SK-N-SH (cell line): ENCODE data around the gene PARD3B. TPM values are rescaled to one million over a fixed set of nuclear protein-coding genes. Genes with fewer than 3 reads are reported as not detected.

Experiments
- CTCF ChIA-PET: fragments of 300-600, 350-600 bp; formaldehyde crosslinking; extraction: SDS; loops from one replicate; lab custom pipeline; 2021; lab: Yijun Ruan, JAX
- POLR2A ChIA-PET: fragments of 350-600 bp; sonication (Branson Sonifier 250); formaldehyde crosslinking; extraction: SDS; loops from one replicate; lab custom pipeline; 2020; ENCODE audit warnings: antibody characterized with exemption, inconsistent platforms; lab: Yijun Ruan, JAX
- DNase-seq: peaks from one replicate; pipeline ENCODE4 v3.0.0; 2012
- H2AFZ ChIP-seq: fragments of 200-600 bp; sonication (generic); 2 replicates; pipeline ENCODE4 v1.8.1; 2016; ENCODE audit warnings: antibody characterized with exemption, mild to moderate bottlenecking, low read depth
- H3F3A ChIP-seq: fragments of 200-600 bp; sonication (generic); replicated peaks from 2 replicates; pipeline ENCODE3; 2016; ENCODE audit warnings: antibody characterized with exemption, mild to moderate bottlenecking; ENCODE audit not compliant: insufficient read depth
- H3K27ac ChIP-seq, 2 experiments: fragments of 200-500 bp in 1 of 2; fragments of 200-600 bp in 1 of 2; sonication (Bioruptor generic) in 1 of 2; sonication (generic), shearing (Covaris generic) in 1 of 2; 2 replicates each; pipeline versions ENCODE4 v1.5.1 to v1.6.1; 2014 to 2016; ENCODE audit warnings: low read depth in 2 of 2, inconsistent platforms in 1 of 2, low read length in 1 of 2, mild to moderate bottlenecking in 1 of 2, mixed read lengths in 1 of 2
- H3K27me3 ChIP-seq: fragments of 200-600 bp; sonication (generic), shearing (Covaris generic); 2 replicates; pipeline ENCODE4 v1.6.1; 2016; ENCODE audit warnings: mixed run types; ENCODE audit not compliant: insufficient read depth
- H3K36me3 ChIP-seq, 2 experiments: fragments of 200-500 bp in 1 of 2; fragments of 200-600 bp in 1 of 2; sonication (Bioruptor generic) in 1 of 2; sonication (generic) in 1 of 2; replicated peaks in 1 of 2; 2 replicates each; pipeline versions ENCODE3 to v1.5.1; 2014 to 2016; ENCODE audit warnings: low read length in 1 of 2, mild to moderate bottlenecking in 1 of 2; ENCODE audit not compliant: insufficient read depth in 2 of 2, control insufficient read depth in 1 of 2
- H3K4me1 ChIP-seq, 2 experiments: fragments of 200-500 bp in 1 of 2; fragments of 200-600 bp in 1 of 2; sonication (Bioruptor generic) in 1 of 2; sonication (generic), shearing (Covaris generic) in 1 of 2; 2 replicates each; pipeline versions ENCODE4 v1.5.1 to v1.6.1; 2014 to 2016; ENCODE audit warnings: low read depth in 1 of 2, low read length in 1 of 2, mixed run types in 1 of 2; ENCODE audit not compliant: insufficient read depth in 2 of 2, control insufficient read depth in 1 of 2
- H3K4me2 ChIP-seq: fragments of 200-600 bp; sonication (generic), shearing (Covaris generic); 2 replicates; pipeline ENCODE4 v1.6.1; 2017; ENCODE audit warnings: mixed run types
- H3K4me3 ChIP-seq, 2 experiments: fragments of 200-500 bp in 1 of 2; fragments of 200-600 bp in 1 of 2; sonication (Bioruptor generic) in 1 of 2; sonication (generic), shearing (Covaris generic) in 1 of 2; 2 replicates each; pipeline versions ENCODE4 v1.5.1 to v1.8.1; 2014 to 2016; ENCODE audit warnings: low read depth in 2 of 2, inconsistent platforms in 1 of 2, low read length in 1 of 2, mild to moderate bottlenecking in 1 of 2, mixed read lengths in 1 of 2, moderate library complexity in 1 of 2
- H3K79me2 ChIP-seq: fragments of 200-600 bp; sonication (generic); 2 replicates; pipeline ENCODE4 v1.8.1; 2017; ENCODE audit warnings: mild to moderate bottlenecking; ENCODE audit not compliant: insufficient read depth
- H3K9ac ChIP-seq: fragments of 200-600 bp; sonication (generic); 2 replicates; pipeline ENCODE4 v1.6.1; 2017; ENCODE audit warnings: mixed run types
- H3K9me2 ChIP-seq: fragments of 200-600 bp; sonication (generic); 2 replicates; pipeline ENCODE4 v1.6.1; 2017; ENCODE audit warnings: mixed run types
- H3K9me3 ChIP-seq: fragments of 200-600 bp; sonication (generic); 2 replicates; pipeline ENCODE4 v1.6.1; 2017; ENCODE audit warnings: mixed run types, mild to moderate bottlenecking, moderate library complexity
- H4K20me1 ChIP-seq: fragments of 200-600 bp; sonication (generic); 2 replicates; pipeline ENCODE4 v1.6.1; 2017; ENCODE audit warnings: mild to moderate bottlenecking, mixed run types; ENCODE audit not compliant: insufficient read depth
- CHD2 ChIP-seq: fragments of 150-350 bp; IDR thresholded peaks from 2 replicates; pipeline ENCODE4 v1.6.1; 2018; ENCODE audit warnings: low read length; ENCODE audit not compliant: partially characterized antibody
- CTCF ChIP-seq: fragments of 200-600 bp; sonication (generic); IDR thresholded peaks from 2 replicates; pipeline ENCODE4 v1.6.1; 2017; ENCODE audit warnings: antibody characterized with exemption, mild to moderate bottlenecking, moderate library complexity
- ELF1 ChIP-seq: IDR thresholded peaks from 2 replicates; pipeline ENCODE4 v1.4.0; 2012
- EZH2phosphoT487 ChIP-seq: fragments of 200-600 bp; sonication (generic); IDR thresholded peaks from 2 replicates; pipeline ENCODE4 v1.6.1; 2017; ENCODE audit warnings: low read depth, mixed run types, mild to moderate bottlenecking, antibody characterized with exemption, moderate library complexity, borderline replicate concordance
- FOSL2 ChIP-seq: IDR thresholded peaks from 2 replicates; pipeline ENCODE4 v1.4.0; 2012; ENCODE audit warnings: low read depth, mild to moderate bottlenecking, moderate library complexity, borderline replicate concordance
- FOXM1 ChIP-seq: IDR thresholded peaks from 2 replicates; pipeline ENCODE4 v1.4.0; 2012; ENCODE audit warnings: low read depth, mild to moderate bottlenecking
- GATA2 ChIP-seq: sonication (generic); formaldehyde crosslinking; IDR thresholded peaks from 2 replicates; pipeline ENCODE4 v1.5.0; 2020; ENCODE audit warnings: mild to moderate bottlenecking, missing genetic modification reagents
- NRF1 ChIP-seq: IDR thresholded peaks from 2 replicates; pipeline ENCODE4 v1.6.1; 2012; ENCODE audit warnings: low read depth, mild to moderate bottlenecking, low read length
- SMC3 ChIP-seq: IDR thresholded peaks from 2 replicates; pipeline ENCODE4 v1.6.1; 2012; ENCODE audit warnings: low read depth, low read length, improper control_type of control experiment
- TAF1 ChIP-seq: IDR thresholded peaks from 2 replicates; pipeline ENCODE4 v1.6.1; 2012; ENCODE audit warnings: low read depth, mild to moderate bottlenecking, low read length, moderate library complexity, borderline replicate concordance
- TCF12 ChIP-seq: IDR thresholded peaks from 2 replicates; pipeline ENCODE4 v1.4.0; 2012
- USF1 ChIP-seq: IDR thresholded peaks from 2 replicates; pipeline ENCODE4 v1.4.0; 2012; ENCODE audit warnings: low read depth, borderline replicate concordance
- WGBS: methylation state at CpG from one replicate; pipeline ENCODE4 v1.1.6; 2017; ENCODE audit warnings: low lambda C conversion rate; 5-methylcytosine and 5-hydroxymethylcytosine counted together
- polyA plus RNA-seq, 3 experiments: library from polyadenylated mRNA; depleted of rRNA; stranded (reverse); fragments of >200 nt; gene quantifications; 2 replicates each; pipeline ENCODE4 v1.2.3, GENCODE V29; 2012
- TF ChIP-seq, protein P1 (sequence below): IDR thresholded peaks from 2 replicates; pipeline ENCODE4 v1.6.1; 2012; ENCODE audit warnings: mild to moderate bottlenecking, low read depth, low read length, moderate library complexity
- TF ChIP-seq, protein P2 (sequence below): IDR thresholded peaks from 2 replicates; pipeline ENCODE4 v1.4.0; 2012; ENCODE audit warnings: low read depth, borderline replicate concordance

PARD3B gene
- polyA plus RNA-seq, 1 of the 3 experiments (the other 2 are of a cell fraction) = 0.87 TPM

DNA sequence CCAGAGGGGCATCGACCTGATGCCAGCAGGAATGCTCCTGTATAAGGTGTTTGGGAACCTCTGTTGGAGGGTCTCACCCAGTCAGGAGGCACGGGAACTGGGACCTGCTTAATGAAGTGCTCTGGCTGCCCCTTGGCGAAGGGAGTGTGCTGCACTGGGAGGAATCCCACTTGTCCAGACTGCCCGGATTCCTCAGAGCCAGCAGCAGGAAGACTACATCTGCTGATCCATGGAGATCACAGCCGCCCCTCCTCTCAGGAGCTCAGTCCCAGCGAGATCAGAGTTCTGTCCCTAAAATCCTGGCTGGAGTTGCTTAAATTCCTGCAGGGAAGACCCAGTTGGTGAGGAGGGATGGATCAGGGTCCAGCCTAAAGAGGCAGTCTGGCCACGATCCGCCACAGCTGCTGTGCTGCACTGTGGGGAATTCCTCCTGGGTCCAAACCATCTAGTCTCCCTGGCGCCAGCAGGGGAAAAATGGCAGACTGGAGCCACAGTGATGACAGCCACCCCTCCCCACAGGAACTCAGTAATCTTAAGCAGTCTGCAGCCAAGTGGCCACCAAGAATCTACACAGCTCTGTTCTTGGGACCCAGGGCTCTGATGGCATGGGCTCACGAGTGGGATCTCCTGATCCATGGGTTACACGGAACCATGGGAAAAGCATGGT is 1060.5 kb downstream of the PARD3B start:
- no peaks in the 10 kb centered on the region for H3K27me3 ChIP-seq
- no peak overlapping the region for H3K9ac ChIP-seq
- no peaks in the 10 kb centered on the region for H3K9me2 ChIP-seq
- no peaks in the 10 kb centered on the region for H4K20me1 ChIP-seq
- no peaks in the 10 kb centered on the region for H3F3A ChIP-seq
- H3K4me2 ChIP-seq = no peak overlapping the region
- H3K79me2 ChIP-seq = no peaks in the 10 kb centered on the region
- no peaks in the 10 kb centered on the region for H3K36me3 ChIP-seq
- ChIA-PET POLR2A (no interaction called here), CTCF (interaction anchor here (0.6 kb wide), 1 partner anchor 1065 kb away, joined by 3 read pairs; no protein-coding TSS in a partner anchor)
- H3K4me3 ChIP-seq = no peak overlapping the region
- H3K9me3 ChIP-seq = no peaks in the 10 kb centered on the region
- WGBS = 62% methylated on average over 2 of the region's 11 CpGs
- DNase-seq = no peak
- H3K27ac ChIP-seq = no peak overlapping the region
- no peak overlapping the region for H2AFZ ChIP-seq
- TF ChIP-seq TAF1 (no peak), FOXM1 (no peak), CHD2 (no peak), EZH2phosphoT487 (no peak), NRF1 (no peak), GATA2 (CRISPR knock-in tag) (no peak), TCF12 (no peak), FOSL2 (no peak), USF1 (no peak), CTCF (no peak), ELF1 (no peak), SMC3 (no peak)
- TF ChIP-seq, protein P1, sequence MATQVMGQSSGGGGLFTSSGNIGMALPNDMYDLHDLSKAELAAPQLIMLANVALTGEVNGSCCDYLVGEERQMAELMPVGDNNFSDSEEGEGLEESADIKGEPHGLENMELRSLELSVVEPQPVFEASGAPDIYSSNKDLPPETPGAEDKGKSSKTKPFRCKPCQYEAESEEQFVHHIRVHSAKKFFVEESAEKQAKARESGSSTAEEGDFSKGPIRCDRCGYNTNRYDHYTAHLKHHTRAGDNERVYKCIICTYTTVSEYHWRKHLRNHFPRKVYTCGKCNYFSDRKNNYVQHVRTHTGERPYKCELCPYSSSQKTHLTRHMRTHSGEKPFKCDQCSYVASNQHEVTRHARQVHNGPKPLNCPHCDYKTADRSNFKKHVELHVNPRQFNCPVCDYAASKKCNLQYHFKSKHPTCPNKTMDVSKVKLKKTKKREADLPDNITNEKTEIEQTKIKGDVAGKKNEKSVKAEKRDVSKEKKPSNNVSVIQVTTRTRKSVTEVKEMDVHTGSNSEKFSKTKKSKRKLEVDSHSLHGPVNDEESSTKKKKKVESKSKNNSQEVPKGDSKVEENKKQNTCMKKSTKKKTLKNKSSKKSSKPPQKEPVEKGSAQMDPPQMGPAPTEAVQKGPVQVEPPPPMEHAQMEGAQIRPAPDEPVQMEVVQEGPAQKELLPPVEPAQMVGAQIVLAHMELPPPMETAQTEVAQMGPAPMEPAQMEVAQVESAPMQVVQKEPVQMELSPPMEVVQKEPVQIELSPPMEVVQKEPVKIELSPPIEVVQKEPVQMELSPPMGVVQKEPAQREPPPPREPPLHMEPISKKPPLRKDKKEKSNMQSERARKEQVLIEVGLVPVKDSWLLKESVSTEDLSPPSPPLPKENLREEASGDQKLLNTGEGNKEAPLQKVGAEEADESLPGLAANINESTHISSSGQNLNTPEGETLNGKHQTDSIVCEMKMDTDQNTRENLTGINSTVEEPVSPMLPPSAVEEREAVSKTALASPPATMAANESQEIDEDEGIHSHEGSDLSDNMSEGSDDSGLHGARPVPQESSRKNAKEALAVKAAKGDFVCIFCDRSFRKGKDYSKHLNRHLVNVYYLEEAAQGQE = no peak
- TF ChIP-seq, protein P2, sequence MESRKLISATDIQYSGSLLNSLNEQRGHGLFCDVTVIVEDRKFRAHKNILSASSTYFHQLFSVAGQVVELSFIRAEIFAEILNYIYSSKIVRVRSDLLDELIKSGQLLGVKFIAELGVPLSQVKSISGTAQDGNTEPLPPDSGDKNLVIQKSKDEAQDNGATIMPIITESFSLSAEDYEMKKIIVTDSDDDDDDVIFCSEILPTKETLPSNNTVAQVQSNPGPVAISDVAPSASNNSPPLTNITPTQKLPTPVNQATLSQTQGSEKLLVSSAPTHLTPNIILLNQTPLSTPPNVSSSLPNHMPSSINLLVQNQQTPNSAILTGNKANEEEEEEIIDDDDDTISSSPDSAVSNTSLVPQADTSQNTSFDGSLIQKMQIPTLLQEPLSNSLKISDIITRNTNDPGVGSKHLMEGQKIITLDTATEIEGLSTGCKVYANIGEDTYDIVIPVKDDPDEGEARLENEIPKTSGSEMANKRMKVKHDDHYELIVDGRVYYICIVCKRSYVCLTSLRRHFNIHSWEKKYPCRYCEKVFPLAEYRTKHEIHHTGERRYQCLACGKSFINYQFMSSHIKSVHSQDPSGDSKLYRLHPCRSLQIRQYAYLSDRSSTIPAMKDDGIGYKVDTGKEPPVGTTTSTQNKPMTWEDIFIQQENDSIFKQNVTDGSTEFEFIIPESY = no peak
- H3K4me1 ChIP-seq = no peaks in the 10 kb centered on the region; a peak in 1 of 4 replicates
